Measurements from ENCODE around the gene HS3ST4.

Gene HS3ST4

DNA sequence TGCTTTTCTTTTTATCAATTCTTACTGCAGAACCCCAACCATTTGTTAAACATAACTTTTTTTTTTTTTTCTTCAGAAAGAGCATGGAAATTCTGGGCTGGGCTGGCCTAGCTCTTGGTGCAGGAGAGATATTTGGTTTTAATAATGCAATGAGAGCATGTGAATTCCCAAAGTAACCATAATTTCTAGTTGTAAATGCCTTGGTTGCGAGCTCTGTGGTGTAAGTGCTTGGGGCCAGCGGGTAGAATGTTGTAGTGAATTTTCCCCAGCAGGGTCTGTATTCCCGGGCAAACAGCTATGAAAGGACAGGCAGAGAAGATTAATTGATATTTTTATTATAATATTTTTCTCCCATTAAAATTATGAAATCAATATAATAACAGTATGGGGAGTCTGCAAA, 465.6 kb downstream of the HS3ST4 start:
- Histone ChIP-seq H3K4me3 (ENCODE audit: low read length) (no peak overlapping the region), H3K9ac (ENCODE audit: low read length) (no peak overlapping the region), H3K36me3 (ENCODE audit: control insufficient read depth, insufficient read depth, low read length) (no peaks in the 10 kb centered on the region), H3K9me3 (ENCODE audit: control insufficient read depth, low read length) (no peaks in the 10 kb centered on the region), H3K27me3 (ENCODE audit: control insufficient read depth, insufficient read depth, low read length) (no peaks in the 10 kb centered on the region), H3K4me1 (ENCODE audit: control insufficient read depth, insufficient read depth, low read length) (no peaks in the 10 kb centered on the region)

DNA sequence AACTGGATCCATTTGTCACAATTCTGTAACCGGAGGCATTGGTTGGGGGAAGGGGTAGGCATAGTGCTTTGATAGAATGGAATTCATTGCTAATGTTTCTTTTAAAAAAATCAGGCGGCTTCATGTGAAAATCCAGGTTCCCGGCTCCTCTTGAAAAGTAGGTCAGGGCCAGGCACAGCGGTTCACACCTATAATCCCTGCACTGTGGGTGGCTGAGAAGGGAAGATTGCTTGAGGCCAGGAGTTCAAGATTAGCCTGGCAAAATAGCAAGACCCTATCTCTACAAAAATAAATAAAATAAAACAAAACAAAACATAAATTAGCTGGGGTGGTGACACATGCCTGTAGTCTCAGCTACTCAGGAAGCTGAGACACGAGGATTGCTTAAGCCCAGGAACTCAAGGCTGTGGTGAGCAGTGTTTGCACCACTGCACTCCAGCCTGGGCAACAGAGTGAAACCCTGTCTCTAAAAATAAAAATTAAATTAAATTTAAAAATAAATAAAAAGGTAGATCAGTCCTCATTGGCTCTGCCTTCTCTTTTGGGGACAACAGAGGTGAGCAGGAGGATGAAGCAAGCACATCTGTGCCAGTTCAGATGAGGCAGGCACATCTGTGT, 466.5 kb downstream of the HS3ST4 start:
- Histone ChIP-seq H3K27me3 (ENCODE audit: control insufficient read depth, insufficient read depth, low read length) (no peaks in the 10 kb centered on the region), H3K4me1 (ENCODE audit: control insufficient read depth, insufficient read depth, low read length) (no peaks in the 10 kb centered on the region), H3K36me3 (ENCODE audit: control insufficient read depth, insufficient read depth, low read length) (no peaks in the 10 kb centered on the region), H3K9ac (ENCODE audit: low read length) (no peak overlapping the region), H3K9me3 (ENCODE audit: control insufficient read depth, low read length) (no peaks in the 10 kb centered on the region), H3K4me3 (ENCODE audit: low read length) (no peak overlapping the region)

DNA sequence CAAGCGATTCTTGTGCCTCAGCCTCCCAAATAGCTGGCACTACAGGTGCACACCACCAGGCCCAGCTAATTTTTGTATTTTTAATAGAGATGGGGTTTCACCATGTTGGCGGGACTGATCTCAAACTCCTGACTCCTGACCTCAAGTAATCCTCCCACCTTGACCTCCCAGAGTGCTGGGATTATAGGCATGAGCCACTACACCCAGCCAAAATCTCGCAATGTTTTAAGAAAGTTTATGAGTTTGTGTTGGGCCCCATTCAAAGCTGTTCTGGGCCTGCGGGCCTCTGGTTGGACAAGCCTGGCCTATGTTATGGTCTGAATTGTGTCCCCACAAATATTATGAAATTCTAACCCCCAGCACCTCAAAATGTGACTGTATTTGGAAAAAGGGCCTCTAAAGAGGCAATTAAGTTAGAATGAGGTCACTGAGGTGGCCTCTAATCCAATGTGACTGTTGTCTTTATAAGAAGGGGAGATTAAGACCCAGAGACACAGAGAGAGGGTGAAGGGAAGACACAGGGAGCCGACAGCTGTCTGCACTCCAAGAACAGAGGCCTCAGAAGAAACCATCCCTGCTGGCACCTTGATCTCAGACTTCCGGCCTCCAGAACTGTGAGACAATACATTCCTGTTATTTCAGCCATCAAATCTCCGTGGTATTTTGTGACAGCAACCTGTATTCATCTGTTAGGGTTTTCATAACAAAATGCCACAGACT, 469.9 kb downstream of the HS3ST4 start:
- Histone ChIP-seq H3K9ac (ENCODE audit: low read length) (no peak overlapping the region), H3K9me3 (ENCODE audit: control insufficient read depth, low read length) (no peaks in the 10 kb centered on the region), H3K4me3 (ENCODE audit: low read length) (no peak overlapping the region), H3K4me1 (ENCODE audit: control insufficient read depth, insufficient read depth, low read length) (no peaks in the 10 kb centered on the region), H3K36me3 (ENCODE audit: control insufficient read depth, insufficient read depth, low read length) (no peaks in the 10 kb centered on the region), H3K27me3 (ENCODE audit: control insufficient read depth, insufficient read depth, low read length) (no peaks in the 10 kb centered on the region)

DNA sequence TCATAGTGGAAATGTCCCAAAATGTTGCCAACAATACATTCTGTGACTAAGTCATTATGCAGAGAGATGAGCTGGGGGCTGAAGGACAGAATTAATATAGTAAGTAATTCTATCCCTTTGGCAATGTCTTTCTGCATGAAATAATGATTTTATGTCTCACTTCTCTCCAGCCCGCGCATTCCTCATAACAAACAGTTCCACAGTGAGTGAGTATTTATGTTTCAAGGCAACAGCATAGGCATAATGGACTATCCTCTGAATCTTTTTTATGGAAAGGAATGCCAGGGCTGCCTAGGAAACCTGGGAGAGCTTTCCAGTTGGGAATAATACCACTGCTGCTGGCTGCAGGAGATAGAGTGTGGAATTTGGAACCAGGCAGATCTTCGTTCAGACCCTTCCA, 477.7 kb downstream of the HS3ST4 start:
- H3K27me3 ChIP-seq (ENCODE audit: control insufficient read depth, insufficient read depth, low read length) = no peaks in the 10 kb centered on the region
- no peak overlapping the region for H3K9ac ChIP-seq (ENCODE audit: low read length)
- H3K9me3 ChIP-seq (ENCODE audit: control insufficient read depth, low read length) = no peaks in the 10 kb centered on the region
- H3K4me1 ChIP-seq (ENCODE audit: control insufficient read depth, insufficient read depth, low read length) = no peaks in the 10 kb centered on the region
- no peaks in the 10 kb centered on the region for H3K36me3 ChIP-seq (ENCODE audit: control insufficient read depth, insufficient read depth, low read length)
- no peak overlapping the region for H3K4me3 ChIP-seq (ENCODE audit: low read length)

DNA sequence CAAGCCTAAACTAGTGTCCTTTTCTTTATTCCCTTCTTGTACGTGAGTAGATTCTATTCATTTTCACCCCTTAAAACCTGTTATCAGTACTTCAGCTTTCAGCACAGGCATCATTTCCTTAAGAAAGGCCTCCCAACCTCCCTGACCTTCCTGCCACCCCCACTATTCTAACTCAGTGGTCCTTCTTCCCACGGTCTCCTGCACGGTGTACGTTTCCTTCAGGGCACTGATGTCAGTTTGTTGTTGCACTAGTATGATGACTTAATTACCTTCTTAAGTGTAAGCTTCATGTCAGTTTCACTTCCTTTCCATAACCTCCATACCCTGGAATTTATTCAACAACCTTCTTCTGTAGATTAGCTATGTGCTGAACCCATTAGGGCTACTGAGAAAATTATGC, 484.2 kb downstream of the HS3ST4 start:
- Histone ChIP-seq H3K27me3 (ENCODE audit: control insufficient read depth, insufficient read depth, low read length) (no peaks in the 10 kb centered on the region), H3K36me3 (ENCODE audit: control insufficient read depth, insufficient read depth, low read length) (no peaks in the 10 kb centered on the region), H3K9me3 (ENCODE audit: control insufficient read depth, low read length) (no peaks in the 10 kb centered on the region), H3K4me1 (ENCODE audit: control insufficient read depth, insufficient read depth, low read length) (no peaks in the 10 kb centered on the region), H3K9ac (ENCODE audit: low read length) (no peak overlapping the region), H3K4me3 (ENCODE audit: low read length) (no peak overlapping the region)

DNA sequence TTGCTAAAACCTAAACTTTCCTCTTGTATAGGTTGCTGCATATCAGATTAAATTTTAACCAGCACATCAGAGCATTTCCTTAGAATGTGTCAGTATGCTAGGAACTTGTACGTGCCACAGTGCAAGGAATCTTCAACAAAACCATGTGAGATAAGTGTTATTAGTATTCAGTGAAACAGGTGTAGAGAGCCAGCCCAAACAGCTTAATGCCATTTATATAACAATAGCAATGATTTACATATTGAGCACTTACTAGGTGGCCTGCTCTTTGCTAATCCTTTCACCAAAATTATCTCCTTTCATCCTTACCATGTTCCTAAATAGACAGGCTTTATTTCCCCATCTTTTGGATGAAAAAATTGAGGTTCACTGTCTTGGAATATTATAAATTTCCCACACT, 485.7 kb downstream of the HS3ST4 start:
- Histone ChIP-seq H3K27me3 (ENCODE audit: control insufficient read depth, insufficient read depth, low read length) (no peaks in the 10 kb centered on the region), H3K9ac (ENCODE audit: low read length) (no peak overlapping the region), H3K36me3 (ENCODE audit: control insufficient read depth, insufficient read depth, low read length) (no peaks in the 10 kb centered on the region), H3K4me1 (ENCODE audit: control insufficient read depth, insufficient read depth, low read length) (no peaks in the 10 kb centered on the region), H3K9me3 (ENCODE audit: control insufficient read depth, low read length) (no peaks in the 10 kb centered on the region), H3K4me3 (ENCODE audit: low read length) (no peak overlapping the region)

DNA sequence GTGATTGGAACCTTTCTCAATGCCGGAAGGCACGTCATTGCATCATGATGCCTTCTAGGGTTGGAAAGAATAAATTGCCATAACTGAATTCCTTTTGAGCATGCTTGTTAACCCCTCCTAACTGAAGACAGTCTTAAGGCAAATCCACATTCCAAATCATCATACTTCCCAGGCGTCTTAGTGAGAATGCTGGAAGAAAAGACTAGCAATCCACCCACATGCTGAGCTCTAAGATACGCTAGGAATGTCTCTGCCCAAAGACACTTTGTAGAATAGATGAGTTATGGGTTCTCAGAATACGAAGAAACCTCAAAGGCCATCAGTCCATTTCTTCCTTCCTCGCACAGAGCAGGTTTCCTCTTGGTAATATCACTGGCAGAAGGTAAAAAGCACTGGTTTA, 486.5 kb downstream of the HS3ST4 start:
- Histone ChIP-seq H3K36me3 (ENCODE audit: control insufficient read depth, insufficient read depth, low read length) (no peaks in the 10 kb centered on the region), H3K27me3 (ENCODE audit: control insufficient read depth, insufficient read depth, low read length) (no peaks in the 10 kb centered on the region), H3K4me3 (ENCODE audit: low read length) (no peak overlapping the region), H3K9me3 (ENCODE audit: control insufficient read depth, low read length) (no peaks in the 10 kb centered on the region), H3K9ac (ENCODE audit: low read length) (no peak overlapping the region), H3K4me1 (ENCODE audit: control insufficient read depth, insufficient read depth, low read length) (no peaks in the 10 kb centered on the region)

DNA sequence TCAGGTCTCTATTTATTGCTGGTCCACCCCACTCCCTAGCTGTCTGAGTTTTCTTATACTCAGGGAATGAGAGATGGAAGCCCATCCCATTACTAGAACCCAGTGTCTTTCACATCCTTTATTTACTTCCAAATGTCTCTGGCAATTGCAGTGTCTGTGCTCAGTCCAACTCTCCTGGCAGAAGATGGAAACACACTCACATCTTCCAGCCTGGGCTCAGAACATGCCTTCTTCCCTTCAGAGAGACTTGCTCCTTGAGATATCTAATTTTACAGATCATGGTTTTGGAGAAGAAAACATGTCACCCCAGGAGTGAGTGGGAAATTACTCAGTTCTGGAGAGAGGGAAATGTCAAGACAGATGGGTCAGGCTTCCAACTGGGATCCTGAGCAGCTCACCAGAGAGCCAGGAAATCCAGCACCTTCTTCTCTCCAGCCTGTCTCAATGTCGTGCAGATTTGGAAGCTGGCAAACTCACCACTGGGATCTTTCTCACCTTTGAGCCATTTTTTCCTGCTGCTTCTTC, 494.4 kb downstream of the HS3ST4 start:
- H3K9me3 ChIP-seq (ENCODE audit: control insufficient read depth, low read length) = no peaks in the 10 kb centered on the region

More for the DNA sequence above, 494.4 kb downstream of the HS3ST4 start:
- H3K4me3 ChIP-seq (ENCODE audit: low read length) = no peak overlapping the region
- no peaks in the 10 kb centered on the region for H3K36me3 ChIP-seq (ENCODE audit: control insufficient read depth, insufficient read depth, low read length)
- H3K9ac ChIP-seq (ENCODE audit: low read length) = no peak overlapping the region
- no peaks in the 10 kb centered on the region for H3K4me1 ChIP-seq (ENCODE audit: control insufficient read depth, insufficient read depth, low read length)
- no peaks in the 10 kb centered on the region for H3K27me3 ChIP-seq (ENCODE audit: control insufficient read depth, insufficient read depth, low read length)

Data from mucosa of stomach (tissue), 1 donor.